SK-N-SH treated with all-trans-retinoic acid at 6 μM for 48 hours (cell line): ENCODE measurements around the gene ADGRB3.

Source experiments
- ATAC-seq: fragments of 200-7000 bp; cut with Tn5 transposase; 3 replicates; pipeline ENCODE4 v1.9.1; 2020; ENCODE audit warnings: mild to moderate bottlenecking, moderate library complexity
- ARNTL ChIP-seq: fragments of 450-650 bp; formaldehyde crosslinking; IDR thresholded peaks from 2 replicates; pipeline ENCODE4 v1.5.0; 2020; ENCODE audit warnings: low read depth, mild to moderate bottlenecking, moderate library complexity, borderline replicate concordance
- BACH2 ChIP-seq: fragments of 250-450 bp; sonication (Bioruptor Pico); IDR thresholded peaks from 2 replicates; pipeline ENCODE4 v1.9.0; 2021; ENCODE audit warnings: mild to moderate bottlenecking, borderline replicate concordance
- ESRRG ChIP-seq: fragments of 250-450 bp; sonication (Bioruptor Pico); IDR thresholded peaks from 2 replicates; pipeline ENCODE4 v1.6.1; 2021; ENCODE audit warnings: mild to moderate bottlenecking
- GLIS3 ChIP-seq: fragments of 250-450 bp; sonication (Bioruptor Pico); IDR thresholded peaks from 2 replicates; pipeline ENCODE4 v1.5.0; 2020; ENCODE audit warnings: mild to moderate bottlenecking, moderate library complexity
- OSR1 ChIP-seq: fragments of 250-450 bp; sonication (Bioruptor Pico); IDR thresholded peaks from 2 replicates; pipeline ENCODE4 v1.8.0; 2022; ENCODE audit warnings: moderate library complexity, mild to moderate bottlenecking, inconsistent platforms
- PATZ1 ChIP-seq: fragments of 250-450 bp; sonication (Bioruptor Pico); IDR thresholded peaks from 2 replicates; pipeline ENCODE4 v1.8.0; 2020; ENCODE audit warnings: mild to moderate bottlenecking, moderate library complexity, borderline replicate concordance
- POU6F1 ChIP-seq: fragments of 250-450 bp; sonication (Bioruptor Pico); IDR thresholded peaks from 2 replicates; pipeline ENCODE4 v1.8.0; 2021; ENCODE audit warnings: low read depth, mild to moderate bottlenecking, moderate library complexity, borderline replicate concordance
- PPARA ChIP-seq: fragments of 250-450 bp; sonication (Bioruptor Pico); IDR thresholded peaks from 2 replicates; pipeline ENCODE4 v1.5.0; 2020; ENCODE audit warnings: mild to moderate bottlenecking, borderline replicate concordance
- RARB ChIP-seq: fragments of 250-450 bp; sonication (Bioruptor Pico); IDR thresholded peaks from 2 replicates; pipeline ENCODE4 v1.8.0; 2021; ENCODE audit warnings: mild to moderate bottlenecking, moderate library complexity
- SNAI2 ChIP-seq: fragments of 250-450 bp; sonication (Bioruptor Pico); IDR thresholded peaks from 2 replicates; pipeline ENCODE4 v1.5.0; 2020; ENCODE audit warnings: mild to moderate bottlenecking, moderate library complexity
- TCF4 ChIP-seq: fragments of 250-450 bp; sonication (Bioruptor Pico); IDR thresholded peaks from 2 replicates; pipeline ENCODE4 v1.8.0; 2021; ENCODE audit warnings: mild to moderate bottlenecking, moderate library complexity, borderline replicate concordance
- TOX ChIP-seq: fragments of 250-450 bp; sonication (Bioruptor Pico); IDR thresholded peaks from 2 replicates; pipeline ENCODE4 v1.8.0; 2021; ENCODE audit warnings: mild to moderate bottlenecking, moderate library complexity, borderline replicate concordance
- ZC3H10 ChIP-seq: fragments of 250-450 bp; sonication (Bioruptor Pico); IDR thresholded peaks from 2 replicates; pipeline ENCODE4 v1.5.1; 2021; ENCODE audit warnings: mild to moderate bottlenecking, moderate library complexity
- ZFP30 ChIP-seq: fragments of 450-650 bp; formaldehyde crosslinking; IDR thresholded peaks from 2 replicates; pipeline ENCODE4 v1.5.0; 2022; ENCODE audit warnings: mild to moderate bottlenecking, moderate library complexity
- ZNF565 ChIP-seq: fragments of 450-650 bp; formaldehyde crosslinking; conservative IDR thresholded peaks from 2 replicates; pipeline ENCODE4 v1.5.0; 2020; ENCODE audit warnings: low read depth, mild to moderate bottlenecking, moderate library complexity
- ZNF70 ChIP-seq: fragments of 450-650 bp; formaldehyde crosslinking; IDR thresholded peaks from 2 replicates; pipeline ENCODE4 v1.5.0; 2020; ENCODE audit warnings: mild to moderate bottlenecking, moderate library complexity
- ZNF8 ChIP-seq: fragments of 450-650 bp; formaldehyde crosslinking; IDR thresholded peaks from 2 replicates; pipeline ENCODE4 v1.5.0; 2020; ENCODE audit warnings: mild to moderate bottlenecking, moderate library complexity
- TF ChIP-seq, protein P1 (sequence below): fragments of 250-450 bp; sonication (Bioruptor Pico); IDR thresholded peaks from 2 replicates; pipeline ENCODE4 v1.5.1; 2020; ENCODE audit warnings: low read depth, mild to moderate bottlenecking, moderate library complexity
- TF ChIP-seq, protein P2 (sequence below): fragments of 250-450 bp; sonication (Bioruptor Pico); IDR thresholded peaks from 2 replicates; pipeline ENCODE4 v1.5.0; 2020; ENCODE audit warnings: mild to moderate bottlenecking, moderate library complexity
- TF ChIP-seq, protein P3 (sequence below): fragments of 250-450 bp; sonication (Bioruptor Pico); IDR thresholded peaks from 2 replicates; pipeline ENCODE4 v1.5.1; 2021; ENCODE audit warnings: mild to moderate bottlenecking, moderate library complexity

Gene ADGRB3

GRCh38 chr6:69217343-69217742, 582.3 kb downstream of the ADGRB3 start:
- no peak for TF ChIP-seq ZFP30 (CRISPR knock-in tag)
- TF ChIP-seq PATZ1 (CRISPR knock-in tag): no peak
- TF ChIP-seq, protein P1, sequence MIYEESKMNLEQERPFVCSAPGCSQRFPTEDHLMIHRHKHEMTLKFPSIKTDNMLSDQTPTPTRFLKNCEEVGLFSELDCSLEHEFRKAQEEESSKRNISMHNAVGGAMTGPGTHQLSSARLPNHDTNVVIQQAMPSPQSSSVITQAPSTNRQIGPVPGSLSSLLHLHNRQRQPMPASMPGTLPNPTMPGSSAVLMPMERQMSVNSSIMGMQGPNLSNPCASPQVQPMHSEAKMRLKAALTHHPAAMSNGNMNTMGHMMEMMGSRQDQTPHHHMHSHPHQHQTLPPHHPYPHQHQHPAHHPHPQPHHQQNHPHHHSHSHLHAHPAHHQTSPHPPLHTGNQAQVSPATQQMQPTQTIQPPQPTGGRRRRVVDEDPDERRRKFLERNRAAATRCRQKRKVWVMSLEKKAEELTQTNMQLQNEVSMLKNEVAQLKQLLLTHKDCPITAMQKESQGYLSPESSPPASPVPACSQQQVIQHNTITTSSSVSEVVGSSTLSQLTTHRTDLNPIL (CRISPR knock-in tag): no peak
- TF ChIP-seq SNAI2: no peak
- TF ChIP-seq ZNF565 (CRISPR knock-in tag): no peak
- no peak for TF ChIP-seq ARNTL
- no peak for TF ChIP-seq GLIS3
- TF ChIP-seq POU6F1 (CRISPR knock-in tag): no peak
- TF ChIP-seq, protein P2, sequence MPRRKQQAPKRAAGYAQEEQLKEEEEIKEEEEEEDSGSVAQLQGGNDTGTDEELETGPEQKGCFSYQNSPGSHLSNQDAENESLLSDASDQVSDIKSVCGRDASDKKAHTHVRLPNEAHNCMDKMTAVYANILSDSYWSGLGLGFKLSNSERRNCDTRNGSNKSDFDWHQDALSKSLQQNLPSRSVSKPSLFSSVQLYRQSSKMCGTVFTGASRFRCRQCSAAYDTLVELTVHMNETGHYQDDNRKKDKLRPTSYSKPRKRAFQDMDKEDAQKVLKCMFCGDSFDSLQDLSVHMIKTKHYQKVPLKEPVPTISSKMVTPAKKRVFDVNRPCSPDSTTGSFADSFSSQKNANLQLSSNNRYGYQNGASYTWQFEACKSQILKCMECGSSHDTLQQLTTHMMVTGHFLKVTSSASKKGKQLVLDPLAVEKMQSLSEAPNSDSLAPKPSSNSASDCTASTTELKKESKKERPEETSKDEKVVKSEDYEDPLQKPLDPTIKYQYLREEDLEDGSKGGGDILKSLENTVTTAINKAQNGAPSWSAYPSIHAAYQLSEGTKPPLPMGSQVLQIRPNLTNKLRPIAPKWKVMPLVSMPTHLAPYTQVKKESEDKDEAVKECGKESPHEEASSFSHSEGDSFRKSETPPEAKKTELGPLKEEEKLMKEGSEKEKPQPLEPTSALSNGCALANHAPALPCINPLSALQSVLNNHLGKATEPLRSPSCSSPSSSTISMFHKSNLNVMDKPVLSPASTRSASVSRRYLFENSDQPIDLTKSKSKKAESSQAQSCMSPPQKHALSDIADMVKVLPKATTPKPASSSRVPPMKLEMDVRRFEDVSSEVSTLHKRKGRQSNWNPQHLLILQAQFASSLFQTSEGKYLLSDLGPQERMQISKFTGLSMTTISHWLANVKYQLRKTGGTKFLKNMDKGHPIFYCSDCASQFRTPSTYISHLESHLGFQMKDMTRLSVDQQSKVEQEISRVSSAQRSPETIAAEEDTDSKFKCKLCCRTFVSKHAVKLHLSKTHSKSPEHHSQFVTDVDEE: no peak
- TF ChIP-seq ZNF70: no peak
- TF ChIP-seq TCF4 (CRISPR knock-in tag): no peak
- TF ChIP-seq, protein P3, sequence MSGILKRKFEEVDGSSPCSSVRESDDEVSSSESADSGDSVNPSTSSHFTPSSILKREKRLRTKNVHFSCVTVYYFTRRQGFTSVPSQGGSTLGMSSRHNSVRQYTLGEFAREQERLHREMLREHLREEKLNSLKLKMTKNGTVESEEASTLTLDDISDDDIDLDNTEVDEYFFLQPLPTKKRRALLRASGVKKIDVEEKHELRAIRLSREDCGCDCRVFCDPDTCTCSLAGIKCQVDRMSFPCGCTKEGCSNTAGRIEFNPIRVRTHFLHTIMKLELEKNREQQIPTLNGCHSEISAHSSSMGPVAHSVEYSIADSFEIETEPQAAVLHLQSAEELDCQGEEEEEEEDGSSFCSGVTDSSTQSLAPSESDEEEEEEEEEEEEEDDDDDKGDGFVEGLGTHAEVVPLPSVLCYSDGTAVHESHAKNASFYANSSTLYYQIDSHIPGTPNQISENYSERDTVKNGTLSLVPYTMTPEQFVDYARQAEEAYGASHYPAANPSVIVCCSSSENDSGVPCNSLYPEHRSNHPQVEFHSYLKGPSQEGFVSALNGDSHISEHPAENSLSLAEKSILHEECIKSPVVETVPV (CRISPR knock-in tag): no peak
- no peak for TF ChIP-seq PPARA
- no peak for TF ChIP-seq OSR1 (CRISPR knock-in tag)
- TF ChIP-seq RARB: no peak
- no peak for TF ChIP-seq ESRRG (CRISPR knock-in tag)
- no peak for ATAC-seq

- TF ChIP-seq ZC3H10 (no peak), ZFP30 (CRISPR knock-in tag) (no peak), TCF4 (CRISPR knock-in tag) (no peak), ZNF8 (no peak), TOX (no peak), BACH2 (no peak), PATZ1 (CRISPR knock-in tag) (no peak), ZNF565 (CRISPR knock-in tag) (no peak), ZNF70 (no peak), PPARA (no peak)
- TF ChIP-seq, protein P3 (CRISPR knock-in tag): no peak
- TF ChIP-seq, protein P1 (CRISPR knock-in tag): no peak
- ATAC-seq: no peak
These were observed 585.3 kb downstream of the ADGRB3 start for GRCh38 chr6:69220375-69220774.
